GM08714 (cell line): ENCODE measurements around the gene STRAP.
"Not testable (repeated sequence)": the region's sequence is repeated elsewhere in the genome, so short reads cannot be mapped to it uniquely, and the experiment has no call there.

Experiments
- H3K4me3 ChIP-seq: fragments of 200-500 bp; sonication (Bioruptor generic); 2 replicates; pipeline ENCODE4 v1.5.1; 2014; ENCODE audit warnings: mild to moderate bottlenecking, low read length, inconsistent platforms
- ZNF274 ChIP-seq: IDR thresholded peaks from 2 replicates; pipeline ENCODE4 v1.6.1; 2012; ENCODE audit warnings: mild to moderate bottlenecking, low read depth, low read length

STRAP gene

GRCh38 chr12:15928346-15928745, 46.2 kb downstream of the STRAP start:
- H3K4me3 ChIP-seq = no peak overlapping the region
- TF ChIP-seq ZNF274 = no peak

- H3K4me3 ChIP-seq = no peak overlapping the region
- TF ChIP-seq ZNF274 = no peak
Observed at GRCh38 chr12:15928870-15929571, 46.8 kb downstream of the STRAP start.

GRCh38 chr12:15931590-15932053, 49.4 kb downstream of the STRAP start:
- TF ChIP-seq ZNF274 = no peak
- H3K4me3 ChIP-seq = no peak overlapping the region

GRCh38 chr12:15932327-15932726, 50.1 kb downstream of the STRAP start:
- H3K4me3 ChIP-seq = no peak overlapping the region
- TF ChIP-seq ZNF274 = no peak

GRCh38 chr12:15932971-15933370, 50.8 kb downstream of the STRAP start:
- no peak for TF ChIP-seq ZNF274
- no peak overlapping the region for H3K4me3 ChIP-seq

GRCh38 chr12:15933751-15934150, 51.6 kb downstream of the STRAP start:
- no peak overlapping the region for H3K4me3 ChIP-seq
- no peak for TF ChIP-seq ZNF274

- no peak overlapping the region for H3K4me3 ChIP-seq
- no peak for TF ChIP-seq ZNF274
Observed at GRCh38 chr12:15936751-15937150, 54.6 kb downstream of the STRAP start.

GRCh38 chr12:15937902-15938301, 55.7 kb downstream of the STRAP start:
- no peak overlapping the region for H3K4me3 ChIP-seq
- TF ChIP-seq ZNF274 = no peak

GRCh38 chr12:15939111-15939510, 56.9 kb downstream of the STRAP start:
- H3K4me3 ChIP-seq = no peak overlapping the region
- TF ChIP-seq ZNF274 = no peak

- no peak overlapping the region for H3K4me3 ChIP-seq
- TF ChIP-seq ZNF274 = no peak
Observed at GRCh38 chr12:15942475-15942874, 60.3 kb downstream of the STRAP start.

GRCh38 chr12:15943519-15943918, 61.3 kb downstream of the STRAP start:
- not testable (repeated sequence) for H3K4me3 ChIP-seq

- not testable (repeated sequence) for H3K4me3 ChIP-seq
Observed at GRCh38 chr12:15948461-15948860, 66.3 kb downstream of the STRAP start.
